NCI-H524 treated with DMSO at 0.1 percent for 48 hours (cell line): ENCODE measurements around the gene SLC4A11.

Source experiments
- DNase-seq: peaks from one replicate; lab custom pipeline; 2025; lab: John Stamatoyannopoulos, UW

The SLC4A11 gene

DNA sequence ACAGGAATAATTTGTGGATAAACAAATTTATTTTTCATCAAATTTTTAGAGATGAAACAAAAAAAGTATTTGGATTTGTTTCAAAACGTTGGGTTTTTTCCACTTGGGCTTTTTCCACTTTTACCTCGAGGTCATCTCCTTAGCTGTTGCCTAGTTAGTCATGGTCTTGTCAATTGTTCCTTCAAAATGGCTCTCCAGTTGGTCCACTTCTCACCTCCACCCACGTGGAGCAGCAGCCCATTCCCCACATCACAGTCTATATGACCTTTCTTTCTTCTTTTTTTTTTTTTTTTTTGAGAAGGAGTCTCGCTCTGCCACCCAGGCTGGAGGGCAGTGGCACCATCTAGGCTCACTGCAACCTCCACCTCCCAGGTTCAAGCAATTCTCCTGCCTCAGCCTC lies 6.7 kb upstream of the SLC4A11 start:
- no peak for DNase-seq

- no peak for DNase-seq
Measured at GRCh38 chr20:3245156-3245555, 6.2 kb upstream of the SLC4A11 start.

DNA sequence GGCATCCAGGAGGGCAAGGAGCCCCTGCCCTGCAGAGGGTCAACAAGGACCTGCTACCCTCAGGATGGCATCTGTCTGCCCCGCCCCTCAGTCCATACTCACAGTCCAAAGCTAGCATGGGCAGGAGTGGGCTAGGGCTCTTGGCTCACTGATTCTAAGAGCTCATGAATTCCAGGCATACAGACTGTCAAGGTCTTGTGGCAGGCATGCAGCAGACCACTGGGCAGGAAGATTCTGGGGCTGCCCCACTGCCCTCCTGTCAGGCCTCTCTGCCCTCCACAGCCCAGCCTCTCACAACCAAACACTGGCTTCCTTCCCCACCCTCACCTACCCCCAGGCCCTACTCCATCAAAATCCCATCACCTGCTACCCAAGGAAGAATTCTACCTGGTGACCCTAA lies 5.6 kb upstream of the SLC4A11 start:
- DNase-seq, result no peak

DNA sequence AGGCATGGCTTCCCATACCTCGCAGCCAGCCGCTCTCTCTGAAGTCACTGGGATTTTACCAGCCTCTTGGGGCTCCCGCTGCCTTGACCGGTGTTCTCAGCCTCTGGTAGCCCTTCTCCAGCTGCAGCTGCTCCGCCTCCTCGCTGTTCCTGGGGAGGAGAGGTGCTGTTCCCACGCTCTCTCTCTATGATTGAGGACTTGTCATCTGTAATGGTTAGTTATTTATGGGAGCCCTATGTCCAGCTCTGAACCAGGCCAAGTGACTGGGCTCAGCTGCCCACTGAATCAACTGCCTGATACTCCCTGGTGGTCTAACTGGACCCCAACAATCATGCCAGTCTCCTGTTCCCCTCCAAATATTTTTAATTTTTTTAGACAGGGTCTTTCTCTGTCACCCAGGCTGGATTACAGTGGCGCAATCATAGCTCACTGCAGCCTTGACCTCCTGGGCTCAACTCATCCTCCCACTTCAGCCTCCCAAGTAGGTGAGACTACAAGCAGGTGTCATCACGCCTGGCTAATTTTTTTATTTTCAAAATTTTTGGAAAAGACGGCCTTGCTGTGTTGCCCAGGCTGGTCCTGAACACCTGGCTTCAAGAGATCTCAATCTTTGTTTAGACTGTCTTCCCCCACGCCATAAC lies 4.8 kb upstream of the SLC4A11 start:
- no peak for DNase-seq

- no peak for DNase-seq
Measured at GRCh38 chr20:3242172-3242692, 3.2 kb upstream of the SLC4A11 start.

- no peak for DNase-seq
Measured at GRCh38 chr20:3240776-3241363, 1.9 kb upstream of the SLC4A11 start.

GRCh38 chr20:3239867-3240775 lies 1.1 kb upstream of the SLC4A11 start:
- DNase-seq, result no peak

GRCh38 chr20:3238616-3239025 lies 369 bp downstream of the SLC4A11 start:
- DNase-seq, result no peak

DNA sequence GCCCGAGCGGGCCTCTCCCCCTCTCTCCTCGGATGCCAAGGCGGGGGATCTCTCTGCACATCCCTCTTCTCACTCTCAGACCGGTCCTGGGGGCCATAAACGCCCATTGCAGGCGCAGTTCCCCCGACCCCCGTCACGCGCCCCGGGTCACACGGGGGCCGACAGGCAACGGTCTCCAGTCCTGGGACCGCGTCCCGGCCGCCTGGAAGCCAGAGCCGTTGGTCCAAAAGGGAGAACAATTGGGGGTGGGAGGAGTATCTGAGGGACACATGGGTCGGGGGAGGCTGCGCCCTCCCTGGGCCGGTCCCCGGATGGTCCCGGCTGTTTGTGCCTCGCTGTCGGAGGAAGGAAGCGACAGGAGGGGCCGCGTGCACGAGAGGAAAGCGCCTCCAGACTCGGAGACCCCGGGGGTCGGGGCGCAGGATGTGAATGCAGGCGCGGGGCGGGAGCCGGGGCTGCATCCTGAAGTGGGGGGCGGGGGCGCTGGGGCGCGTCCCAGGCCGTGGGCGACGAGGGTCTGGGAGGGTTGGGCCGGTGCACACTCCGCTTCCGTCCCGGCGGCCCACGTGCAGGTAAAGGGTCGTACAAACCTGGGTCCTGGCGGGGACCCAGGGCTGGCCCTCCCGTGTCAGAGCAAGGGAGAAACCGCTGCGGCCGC lies 903 bp downstream of the SLC4A11 start:
- no peak for DNase-seq

GRCh38 chr20:3237011-3237957 lies 1.7 kb downstream of the SLC4A11 start:
- no peak for DNase-seq

- DNase-seq, result no peak
Measured at GRCh38 chr20:3235666-3236324, 3.2 kb downstream of the SLC4A11 start.

DNA sequence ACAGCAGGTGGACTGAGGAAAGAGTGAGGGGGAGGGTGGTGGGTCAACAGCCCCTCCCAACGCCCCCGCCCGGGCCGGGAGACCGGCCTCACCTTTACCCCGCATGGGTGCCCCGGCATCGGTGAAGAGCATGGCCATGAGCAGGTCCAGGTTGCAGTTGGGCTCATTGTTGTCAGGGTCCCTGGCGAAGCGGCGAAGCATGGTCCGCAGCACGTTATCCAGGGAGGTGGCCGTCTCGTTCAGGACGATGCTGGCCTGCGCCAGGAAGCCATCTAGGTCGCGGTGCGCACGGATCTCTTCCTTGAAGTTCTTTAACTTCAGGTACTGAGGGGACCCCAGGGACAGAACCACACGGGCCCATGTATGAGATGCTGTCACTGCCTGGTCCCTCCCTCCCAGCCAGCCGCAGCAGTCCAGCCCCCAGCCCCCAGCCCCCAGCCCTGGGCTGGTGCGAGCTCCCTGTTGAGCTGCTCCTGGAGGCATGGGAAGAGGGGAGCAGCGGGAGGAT lies 4.9 kb downstream of the SLC4A11 start:
- DNase-seq, result no peak

DNA sequence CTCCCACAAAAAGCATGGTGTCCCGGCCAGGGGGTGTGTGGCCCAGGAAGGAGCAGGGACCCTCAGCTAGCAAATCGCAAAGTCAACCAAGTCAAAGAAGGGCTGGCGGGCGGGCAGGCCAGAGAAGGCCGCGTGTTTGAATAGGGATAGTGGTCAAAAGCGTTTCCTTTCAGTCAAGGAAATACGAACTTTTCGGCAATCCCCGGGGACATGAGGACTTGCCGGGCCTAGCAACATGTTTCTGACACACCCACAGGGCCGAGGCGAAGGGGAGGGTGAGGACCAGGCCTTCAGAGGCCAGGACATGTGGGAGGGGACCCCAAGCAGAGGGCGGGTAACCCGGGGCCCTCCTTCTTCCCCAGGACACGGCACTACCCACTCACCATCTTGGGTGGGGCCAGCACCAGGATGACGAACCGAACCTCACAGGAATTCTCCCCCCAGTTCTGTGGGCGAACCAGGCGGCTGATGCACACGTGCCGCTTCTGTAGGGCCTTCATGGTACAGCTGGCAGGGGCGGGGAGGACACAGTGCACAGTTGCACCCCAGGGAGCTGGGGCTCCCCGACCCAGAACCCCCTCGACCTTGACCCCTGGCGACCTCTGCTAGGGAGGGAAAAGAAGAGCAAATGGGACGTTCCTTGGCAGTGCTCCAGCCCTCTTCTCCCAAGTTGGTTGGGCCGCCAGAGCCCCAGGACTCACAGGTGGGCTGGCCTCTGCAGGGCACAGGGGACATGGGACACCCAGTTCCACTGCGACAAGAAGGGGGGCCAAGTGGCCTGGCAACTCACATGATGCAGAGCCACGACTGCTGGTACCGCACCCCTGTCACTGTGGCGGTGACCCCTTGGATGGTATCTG lies 5.6 kb downstream of the SLC4A11 start:
- DNase-seq, result no peak

DNA sequence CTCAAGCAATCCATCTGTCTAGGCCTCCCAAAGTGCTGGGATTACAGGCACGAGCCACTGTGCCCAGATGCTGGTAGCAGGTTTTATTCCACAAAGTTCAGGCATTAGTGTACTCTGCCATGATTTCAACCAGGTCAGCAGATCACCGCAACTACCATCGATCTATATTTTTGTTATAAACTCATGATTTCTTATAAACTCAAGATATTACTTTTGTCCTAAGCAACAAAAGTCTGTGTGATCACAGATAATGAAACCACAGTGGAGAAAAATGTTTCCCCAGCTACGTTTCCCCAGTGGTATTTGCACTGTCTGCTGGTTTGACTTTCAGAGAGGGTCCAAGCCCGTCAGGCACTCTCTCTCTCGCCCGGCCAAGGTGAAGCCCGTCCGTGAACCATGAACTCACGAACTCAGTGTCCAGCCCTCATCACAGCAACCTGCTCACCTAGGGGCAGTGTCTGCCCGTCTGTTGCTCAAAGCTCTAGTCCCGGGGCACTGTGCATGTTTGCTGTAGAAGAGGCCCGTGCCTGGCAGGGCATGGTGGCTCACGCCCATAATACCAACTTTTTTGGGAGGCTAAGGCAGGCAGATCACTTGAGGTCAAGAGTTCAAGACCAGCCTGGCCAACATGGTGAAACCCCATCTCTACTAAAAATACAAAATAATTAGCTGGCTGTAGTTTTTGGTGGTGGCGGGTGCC lies 7.0 kb downstream of the SLC4A11 start:
- no peak for DNase-seq

DNA sequence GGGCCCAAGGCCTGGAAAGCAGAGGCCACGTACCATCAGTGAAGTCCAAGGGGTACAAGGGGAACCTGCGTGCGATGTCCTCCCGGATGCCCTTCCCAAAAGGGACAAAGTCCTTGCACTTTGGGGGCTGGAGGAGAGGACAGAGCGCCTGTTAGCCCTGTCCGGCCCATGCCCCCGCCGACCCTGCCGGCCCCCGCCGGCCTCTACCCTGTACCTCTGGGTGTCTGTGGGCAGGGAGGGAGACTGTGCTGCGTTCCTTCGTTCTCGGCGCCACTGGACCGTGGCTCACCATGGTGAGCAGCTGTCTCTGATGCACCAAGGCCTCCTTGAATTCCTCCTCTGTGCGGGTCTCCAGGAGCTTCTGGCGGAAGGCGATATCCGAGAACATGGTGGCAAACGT lies 7.9 kb downstream of the SLC4A11 start:
- DNase-seq, result no peak

GRCh38 chr20:3229798-3230197 lies 9.2 kb downstream of the SLC4A11 start:
- no peak for DNase-seq

DNA sequence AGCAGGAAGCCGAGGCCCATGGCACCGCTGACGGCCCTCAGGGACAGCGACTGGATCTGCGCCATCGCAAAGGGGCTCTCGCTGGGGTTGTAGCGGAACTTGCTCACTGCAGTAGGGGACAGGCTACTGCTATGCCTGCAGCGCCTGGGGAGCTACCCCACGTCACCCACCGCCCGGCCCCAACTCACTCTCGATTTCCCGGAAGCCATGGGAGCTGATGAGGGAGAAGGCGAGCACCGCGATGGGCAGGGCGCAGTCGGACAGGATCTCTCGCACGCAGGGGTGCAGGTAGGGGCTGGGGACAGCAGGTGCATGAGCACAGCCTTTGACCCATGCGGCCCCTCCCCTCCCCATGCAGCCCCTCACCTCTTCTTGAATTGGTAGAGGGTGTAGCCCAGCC lies 9.8 kb downstream of the SLC4A11 start:
- DNase-seq, result no peak

DNA sequence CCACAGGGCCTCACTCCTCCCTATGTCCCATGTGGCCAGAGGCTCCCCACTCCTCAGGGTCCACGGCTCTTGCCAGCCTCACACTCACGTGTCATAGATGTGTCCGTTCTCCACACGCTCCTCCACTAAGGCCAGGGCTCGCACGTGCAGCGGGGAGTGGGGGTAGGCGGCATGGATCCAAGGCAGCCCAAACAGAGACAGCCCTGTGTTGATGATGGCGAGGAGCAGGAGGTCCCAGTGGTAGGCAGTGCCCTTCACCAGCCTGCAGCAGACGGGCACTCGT lies 10.3 kb downstream of the SLC4A11 start:
- DNase-seq, result no peak
